MM.1S (cell line): ENCODE measurements around the gene PRKCB.

Source experiments
- EZH2 ChIP-seq: fragments of 300-600 bp; sonication (generic); optimal IDR thresholded peaks from 2 replicates; pipeline ENCODE3; 2017; ENCODE audit warnings: low read depth, mild to moderate bottlenecking, antibody characterized with exemption, low read length, mixed read lengths
- TF ChIP-seq, protein P1 (sequence below): fragments of 300-600 bp; sonication (generic); IDR thresholded peaks from 2 replicates; pipeline ENCODE4 v1.5.1; 2016; ENCODE audit warnings: antibody characterized with exemption, low read length, mixed read lengths

DNA sequence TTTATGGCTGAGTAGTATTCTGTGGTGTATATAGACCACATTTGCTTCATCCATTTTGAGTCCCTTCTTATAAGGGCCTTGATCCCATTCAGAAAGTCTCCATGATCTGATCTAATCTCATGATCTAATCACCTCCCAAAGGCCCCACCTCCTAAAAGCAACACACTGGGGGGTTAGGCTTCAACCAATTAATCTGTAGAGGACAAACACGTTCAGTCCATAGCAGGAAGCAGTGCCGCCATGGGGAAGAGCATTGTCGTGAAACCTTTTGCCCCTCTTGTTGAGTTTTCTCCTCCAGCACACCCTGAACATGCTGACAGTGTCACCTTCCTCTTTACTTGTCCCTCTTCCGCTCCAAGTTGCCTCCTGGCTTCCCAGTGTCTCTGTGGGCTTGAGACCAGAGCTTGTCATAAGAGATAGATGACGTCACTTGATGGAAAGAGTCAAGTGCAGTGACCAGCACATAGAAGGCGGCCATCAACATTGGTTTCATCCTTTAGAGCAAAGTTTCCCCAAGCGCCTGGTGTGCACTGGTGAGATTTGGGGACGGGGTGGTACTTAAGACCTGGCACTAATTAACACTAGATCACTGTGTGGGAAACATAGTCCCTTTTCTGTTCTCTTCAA is 74.1 kb downstream of the PRKCB start:
- TF ChIP-seq, protein P1, sequence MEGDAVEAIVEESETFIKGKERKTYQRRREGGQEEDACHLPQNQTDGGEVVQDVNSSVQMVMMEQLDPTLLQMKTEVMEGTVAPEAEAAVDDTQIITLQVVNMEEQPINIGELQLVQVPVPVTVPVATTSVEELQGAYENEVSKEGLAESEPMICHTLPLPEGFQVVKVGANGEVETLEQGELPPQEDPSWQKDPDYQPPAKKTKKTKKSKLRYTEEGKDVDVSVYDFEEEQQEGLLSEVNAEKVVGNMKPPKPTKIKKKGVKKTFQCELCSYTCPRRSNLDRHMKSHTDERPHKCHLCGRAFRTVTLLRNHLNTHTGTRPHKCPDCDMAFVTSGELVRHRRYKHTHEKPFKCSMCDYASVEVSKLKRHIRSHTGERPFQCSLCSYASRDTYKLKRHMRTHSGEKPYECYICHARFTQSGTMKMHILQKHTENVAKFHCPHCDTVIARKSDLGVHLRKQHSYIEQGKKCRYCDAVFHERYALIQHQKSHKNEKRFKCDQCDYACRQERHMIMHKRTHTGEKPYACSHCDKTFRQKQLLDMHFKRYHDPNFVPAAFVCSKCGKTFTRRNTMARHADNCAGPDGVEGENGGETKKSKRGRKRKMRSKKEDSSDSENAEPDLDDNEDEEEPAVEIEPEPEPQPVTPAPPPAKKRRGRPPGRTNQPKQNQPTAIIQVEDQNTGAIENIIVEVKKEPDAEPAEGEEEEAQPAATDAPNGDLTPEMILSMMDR = no peak
- no peak for TF ChIP-seq EZH2
